OCI-M2 (cell line): ENCODE measurements around the gene PRDM13.
A peak's percentile ranks its signal among the peaks of the same experiment; 100 is the strongest.
"Not testable (repeated sequence)": the region's sequence is repeated elsewhere in the genome, so short reads cannot be mapped to it uniquely, and the experiment has no call there.

ENCODE experiments used
- DNase-seq: peaks from one replicate; lab custom pipeline; 2025; ENCODE audit not compliant: unreplicated experiment; lab: John Stamatoyannopoulos, UW

PRDM13 gene

DNA sequence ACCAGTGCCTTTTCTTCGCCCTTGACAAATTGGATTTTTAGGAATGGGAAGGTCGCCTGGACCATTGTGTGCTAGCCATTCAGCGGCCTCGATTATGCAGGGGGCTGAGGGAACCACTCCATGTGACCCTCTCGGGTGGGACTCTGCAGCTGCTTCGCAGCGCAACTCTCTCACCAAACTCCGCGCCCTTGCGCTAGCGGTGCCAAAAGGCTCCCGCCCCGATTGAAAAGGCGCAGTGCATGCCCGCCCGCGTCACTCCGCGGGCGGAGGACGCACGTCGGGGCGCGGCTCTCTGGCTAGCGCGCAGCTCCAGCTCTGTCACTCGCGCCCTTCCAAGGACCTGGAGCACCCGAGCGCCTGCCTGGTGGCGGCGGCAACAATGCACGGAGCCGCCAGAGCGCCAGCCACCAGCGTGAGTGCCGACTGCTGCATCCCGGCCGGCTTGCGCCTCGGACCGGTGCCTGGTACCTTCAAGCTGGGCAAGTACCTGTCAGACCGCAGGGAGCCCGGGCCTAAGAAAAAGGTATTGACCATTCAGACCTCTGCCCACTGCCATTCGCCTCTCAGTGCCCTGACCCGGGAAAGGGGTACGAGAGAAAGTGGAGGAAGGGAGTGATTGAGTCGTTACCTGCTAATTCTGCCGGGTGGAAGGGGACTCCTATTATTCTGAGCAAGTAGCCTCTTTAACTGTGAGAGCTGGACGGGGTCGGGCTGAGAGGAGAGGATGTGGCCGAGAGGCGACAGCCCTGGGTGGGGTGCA is at the start of gene PRDM13:
TSS of gene PRDM13 (plus strand) at position 178 of the 760 bp plus-strand sequence. CDS start at position 380, 202 bp downstream.
- DNase-seq: no peak

DNA sequence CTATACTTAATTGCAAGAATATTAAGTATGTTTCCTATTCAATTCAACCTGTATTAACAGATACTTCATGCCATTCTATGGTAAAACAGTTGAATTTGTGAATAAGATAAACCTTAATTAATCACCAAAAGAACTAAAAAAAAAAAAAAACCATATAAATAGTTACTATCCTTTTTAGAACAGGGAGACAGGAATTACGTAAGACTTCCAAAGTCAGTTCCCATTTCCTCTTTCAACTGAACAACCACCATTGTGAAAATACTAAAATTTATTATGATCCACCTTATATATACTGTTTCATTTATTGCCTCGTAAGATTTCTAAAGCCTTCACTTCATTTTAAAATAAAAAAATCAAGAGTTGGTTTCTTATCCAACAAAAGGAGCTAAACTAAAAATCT is 47.6 kb upstream of the PRDM13 start:
- DNase-seq: no peak

DNA sequence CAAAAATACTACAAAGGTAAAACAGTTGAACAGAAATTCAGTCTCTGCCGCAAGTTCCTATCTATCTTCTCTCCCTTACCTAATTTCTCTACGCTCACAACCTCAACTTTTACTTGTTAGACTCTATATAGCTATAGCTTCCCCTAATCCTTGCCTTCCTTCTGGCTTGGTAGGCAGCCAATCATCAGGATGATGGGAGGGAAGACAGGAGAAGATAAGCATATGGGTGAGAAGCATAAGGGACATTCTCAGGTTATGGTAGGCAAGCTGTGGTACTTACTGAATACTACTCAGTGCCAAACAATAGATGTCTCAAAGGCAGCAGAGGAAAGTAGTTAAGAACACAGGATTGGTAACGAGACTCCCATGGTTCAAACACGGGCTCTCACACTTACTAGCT is 46.0 kb upstream of the PRDM13 start:
- no peak for DNase-seq

DNA sequence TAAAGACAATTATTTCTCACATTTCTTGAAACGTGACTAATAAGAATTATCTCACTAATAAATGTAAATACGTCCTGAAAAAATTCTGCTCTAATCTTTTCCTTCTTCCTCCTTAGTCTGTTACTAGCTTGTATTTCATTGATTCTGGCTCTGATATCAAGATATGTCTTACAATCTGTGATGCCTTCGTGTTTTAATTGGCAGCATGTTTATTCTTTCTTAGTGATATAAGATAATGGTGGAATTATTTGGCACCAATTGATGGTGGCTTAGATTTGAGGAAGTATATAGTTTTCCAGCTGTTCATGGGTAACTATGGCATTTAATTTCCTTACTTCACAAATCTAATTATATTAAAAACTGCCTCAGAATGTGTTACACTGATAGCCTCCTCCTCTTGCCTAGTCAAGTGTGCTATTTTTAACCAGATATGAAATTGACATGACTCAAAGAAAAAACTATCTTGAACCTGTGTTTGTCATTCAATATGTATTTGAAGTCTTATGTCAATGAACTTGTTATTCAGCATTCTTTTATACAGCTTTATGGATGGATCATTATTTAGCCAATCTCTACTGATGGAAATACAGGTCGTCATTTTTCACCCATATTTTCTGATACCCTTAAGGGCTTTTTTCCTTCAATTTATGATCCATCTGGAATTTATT is 43.4 kb upstream of the PRDM13 start:
- DNase-seq: no peak

DNA sequence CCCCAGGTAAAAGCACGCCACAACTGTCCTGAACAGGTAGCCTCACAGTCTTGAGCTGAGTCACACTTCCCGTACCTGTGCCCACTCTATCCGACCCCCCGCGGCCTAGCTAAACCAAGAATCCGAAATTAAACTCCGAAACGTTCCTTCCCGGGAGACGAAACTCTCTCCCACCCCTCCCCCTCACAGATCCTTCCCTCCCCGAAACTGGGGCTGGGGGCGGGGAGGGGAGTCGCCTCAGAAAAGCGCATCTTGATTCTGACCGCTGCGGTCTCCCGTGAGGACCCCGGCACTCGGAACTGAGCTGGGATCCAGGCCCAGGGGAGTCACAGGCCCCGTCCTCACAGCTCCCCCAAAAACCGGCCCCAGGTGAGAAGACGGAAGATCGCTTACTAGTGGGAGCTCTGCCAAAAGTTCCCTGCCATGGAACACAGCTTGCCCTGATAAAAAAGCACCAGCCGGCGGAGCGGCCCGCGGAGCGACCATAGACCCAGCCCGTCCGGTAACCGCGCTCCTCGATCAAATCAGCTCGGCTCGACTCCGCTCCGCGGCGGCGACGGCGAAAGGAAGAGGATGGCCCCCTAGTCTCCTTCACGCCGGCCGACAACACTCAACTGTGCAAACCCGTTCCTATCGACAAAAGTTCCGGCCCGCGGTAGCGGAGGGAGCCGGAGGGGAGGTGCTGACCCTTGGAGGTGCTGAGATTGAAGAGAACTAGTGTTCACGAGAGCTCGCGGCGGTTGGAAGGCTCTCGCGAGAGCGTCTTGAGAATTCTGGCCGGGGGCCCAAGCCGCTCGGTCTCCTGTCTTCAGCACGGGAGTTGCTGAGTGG is 38.3 kb upstream of the PRDM13 start, which contains the start of gene CCNC:
TSS of gene CCNC (minus strand) at position 558 of the 831 bp plus-strand sequence. CDS start at position 425, 133 bp downstream.
- peak; percentile 92 for DNase-seq

DNA sequence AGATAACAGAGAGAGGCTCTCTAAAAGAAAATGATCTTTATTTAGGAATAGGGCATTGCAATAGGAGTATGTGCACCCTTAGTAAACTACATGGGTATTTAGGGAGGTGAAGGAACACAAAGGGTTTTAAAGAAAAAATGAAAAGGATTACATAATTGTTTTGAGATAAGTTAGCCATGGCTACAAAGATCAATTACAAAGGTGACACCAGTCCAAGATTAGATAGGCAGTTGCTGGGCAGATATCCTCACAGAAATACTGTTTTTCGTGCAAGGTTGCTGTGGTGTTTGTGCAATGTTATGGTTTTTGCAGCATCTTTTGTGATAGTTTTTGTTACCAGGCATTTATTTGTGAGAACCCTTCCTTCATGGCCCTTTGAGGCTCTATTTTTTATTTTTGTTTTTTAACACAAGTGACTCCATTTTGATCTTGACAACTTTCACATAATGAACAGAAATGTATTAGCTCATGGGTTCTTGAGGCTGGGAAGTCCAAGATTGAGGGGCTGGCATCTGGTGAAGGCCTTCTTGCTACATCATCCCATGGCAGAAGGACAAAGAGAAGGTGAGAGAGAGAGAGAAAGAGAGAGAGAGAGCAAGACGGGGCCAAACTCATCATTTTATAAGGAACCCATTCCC is 32.5 kb upstream of the PRDM13 start:
- no peak for DNase-seq

DNA sequence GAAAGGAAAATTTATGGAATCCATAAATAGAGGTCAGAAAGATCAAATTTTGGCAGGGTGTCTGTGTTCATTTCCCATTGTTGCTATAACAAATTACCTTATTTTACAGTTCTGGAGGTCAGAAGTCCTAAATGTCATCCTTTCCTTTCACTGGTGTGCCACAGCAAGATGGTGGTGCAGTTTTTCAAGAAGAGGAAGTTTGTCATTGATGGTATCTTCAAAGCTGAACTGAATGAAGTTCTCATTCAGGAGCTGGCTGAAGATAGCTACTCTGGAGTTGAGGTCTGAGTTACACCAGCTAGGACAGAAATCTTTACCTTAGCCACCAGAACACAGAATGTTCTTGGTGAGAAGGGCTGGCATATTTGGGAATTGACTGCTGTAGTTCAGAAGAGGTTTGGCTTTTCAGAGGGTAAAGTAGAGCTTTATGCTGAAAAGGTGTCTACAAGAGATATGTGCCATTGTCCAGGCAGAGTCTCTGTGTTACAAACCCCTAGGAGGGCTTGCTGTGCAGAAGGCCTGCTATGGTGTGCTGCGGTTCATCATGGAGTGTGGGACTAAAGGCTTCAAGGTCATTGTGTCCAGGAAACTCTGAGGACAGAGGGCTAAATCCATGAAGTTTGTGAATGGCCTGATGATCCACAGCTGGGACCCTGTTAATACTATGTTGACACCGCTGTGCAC is 30.9 kb upstream of the PRDM13 start:
- DNase-seq: no peak

DNA sequence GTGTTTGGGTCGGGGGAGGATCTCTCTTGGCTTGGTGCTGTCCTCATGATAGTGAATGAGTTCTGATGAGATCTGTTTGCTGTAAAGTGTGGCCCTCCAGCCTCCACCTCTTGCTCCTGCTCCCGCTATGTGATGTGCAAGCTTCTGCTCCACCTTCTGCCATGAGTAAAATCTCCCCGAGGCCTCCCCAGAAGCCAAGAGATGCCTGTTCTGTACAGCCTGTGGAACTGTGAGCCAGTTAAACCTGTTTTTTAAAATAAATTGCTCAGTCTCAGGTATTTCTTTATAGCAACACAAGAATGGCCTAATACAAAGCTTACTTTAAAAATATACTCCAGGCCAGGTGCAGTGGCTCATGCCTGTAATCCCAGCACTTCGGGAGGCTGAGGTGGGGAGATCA is 26.9 kb upstream of the PRDM13 start:
- DNase-seq: no peak

DNA sequence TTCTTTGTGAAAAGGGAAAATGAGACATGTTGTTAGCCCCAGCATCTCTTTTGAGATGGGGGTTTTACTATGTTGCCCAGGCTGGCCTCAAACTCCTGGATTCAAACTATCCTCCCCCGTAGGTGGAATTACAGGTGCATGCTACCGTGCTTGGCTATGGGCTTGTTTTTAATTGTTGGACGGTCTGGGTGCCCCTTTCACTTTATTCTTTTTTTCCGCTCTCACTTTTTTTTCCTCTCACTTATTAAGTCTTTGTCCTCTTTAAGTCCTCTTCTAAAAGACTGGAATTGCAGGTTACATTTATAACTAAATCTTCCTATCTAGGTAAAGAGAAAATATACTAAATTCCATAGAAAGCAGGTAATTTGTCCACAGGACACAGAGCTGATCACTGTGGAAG is 18.8 kb upstream of the PRDM13 start:
- DNase-seq: no peak

DNA sequence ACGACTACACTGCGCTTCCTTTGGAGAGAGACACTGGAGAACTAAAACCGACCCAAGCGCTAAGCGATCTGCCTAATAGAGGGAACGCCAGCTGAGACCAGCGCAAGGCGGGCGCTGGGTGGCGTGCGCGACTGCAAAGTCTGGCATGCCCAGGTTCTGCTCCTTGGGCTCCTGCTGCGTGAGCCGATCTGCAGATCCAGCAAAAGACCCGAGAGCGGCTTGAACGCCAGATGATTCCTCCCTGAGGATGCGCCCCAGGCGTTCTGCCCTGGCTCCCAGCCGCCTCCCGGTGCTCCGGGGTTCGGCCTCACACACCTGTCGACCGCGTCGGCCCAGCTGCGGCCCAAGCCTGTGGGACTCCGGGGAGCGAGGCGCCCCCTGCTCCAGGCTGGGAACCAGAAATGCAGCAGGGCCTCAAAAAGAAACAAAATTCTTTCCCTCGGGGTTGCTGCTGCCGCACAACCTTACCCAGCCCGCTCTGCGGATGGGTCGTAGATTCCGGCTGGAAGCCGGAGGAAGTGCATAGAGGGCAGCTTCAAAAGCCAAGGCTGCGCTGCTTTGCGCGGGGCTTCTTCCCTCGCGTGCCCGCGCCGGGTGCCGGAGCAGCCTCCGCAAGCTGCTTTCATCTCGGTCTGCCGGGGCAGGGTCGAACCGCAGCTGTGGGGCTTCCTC is 17.9 kb upstream of the PRDM13 start:
- DNase-seq: peak; percentile 74

DNA sequence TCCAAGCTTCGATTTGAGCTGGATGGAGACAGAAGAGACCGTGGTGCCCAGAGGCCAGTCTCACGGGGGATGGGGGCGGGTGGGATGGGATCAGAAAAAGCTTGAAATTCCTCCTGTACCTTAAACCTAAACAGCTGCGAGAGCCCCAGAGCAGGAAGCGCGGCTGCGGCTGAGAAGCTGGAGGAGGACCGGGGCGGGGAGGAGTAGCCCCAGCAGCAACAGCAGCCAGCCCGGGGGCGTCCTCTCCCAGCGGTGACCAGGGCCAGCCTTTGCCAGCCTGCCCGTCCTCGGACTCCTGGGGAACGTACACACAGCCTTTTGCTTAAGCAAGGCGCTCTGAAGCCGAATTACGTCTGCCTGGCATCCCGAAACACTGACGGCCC is 17.4 kb upstream of the PRDM13 start:
- DNase-seq: no peak

DNA sequence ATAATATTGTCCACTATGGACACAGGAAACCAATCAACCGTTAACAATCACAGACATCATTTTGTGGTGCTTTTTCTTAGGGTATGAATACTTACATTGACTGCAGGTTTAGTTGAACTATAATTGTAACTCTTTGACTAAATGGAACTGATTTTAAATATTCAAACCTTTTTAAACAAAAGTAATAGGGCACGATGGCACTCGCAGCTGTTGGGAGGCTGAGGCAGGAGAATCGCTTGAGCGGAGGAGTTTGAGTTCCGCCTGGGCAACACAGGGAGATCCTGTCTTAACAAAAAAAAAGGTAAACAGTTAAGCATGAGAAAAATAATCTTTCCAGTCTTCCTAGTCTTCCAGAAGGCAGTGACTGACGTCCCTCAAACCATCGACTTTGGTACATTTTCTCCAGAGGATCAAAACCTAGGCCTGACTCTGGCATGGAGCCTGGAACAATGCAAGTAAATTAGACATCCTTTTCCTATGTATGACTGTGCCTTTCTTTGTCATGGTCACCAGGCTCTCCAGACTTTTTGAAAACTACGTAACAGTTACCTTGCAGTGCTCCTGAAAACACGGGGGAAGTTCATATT is 16.6 kb upstream of the PRDM13 start:
- no peak for DNase-seq

DNA sequence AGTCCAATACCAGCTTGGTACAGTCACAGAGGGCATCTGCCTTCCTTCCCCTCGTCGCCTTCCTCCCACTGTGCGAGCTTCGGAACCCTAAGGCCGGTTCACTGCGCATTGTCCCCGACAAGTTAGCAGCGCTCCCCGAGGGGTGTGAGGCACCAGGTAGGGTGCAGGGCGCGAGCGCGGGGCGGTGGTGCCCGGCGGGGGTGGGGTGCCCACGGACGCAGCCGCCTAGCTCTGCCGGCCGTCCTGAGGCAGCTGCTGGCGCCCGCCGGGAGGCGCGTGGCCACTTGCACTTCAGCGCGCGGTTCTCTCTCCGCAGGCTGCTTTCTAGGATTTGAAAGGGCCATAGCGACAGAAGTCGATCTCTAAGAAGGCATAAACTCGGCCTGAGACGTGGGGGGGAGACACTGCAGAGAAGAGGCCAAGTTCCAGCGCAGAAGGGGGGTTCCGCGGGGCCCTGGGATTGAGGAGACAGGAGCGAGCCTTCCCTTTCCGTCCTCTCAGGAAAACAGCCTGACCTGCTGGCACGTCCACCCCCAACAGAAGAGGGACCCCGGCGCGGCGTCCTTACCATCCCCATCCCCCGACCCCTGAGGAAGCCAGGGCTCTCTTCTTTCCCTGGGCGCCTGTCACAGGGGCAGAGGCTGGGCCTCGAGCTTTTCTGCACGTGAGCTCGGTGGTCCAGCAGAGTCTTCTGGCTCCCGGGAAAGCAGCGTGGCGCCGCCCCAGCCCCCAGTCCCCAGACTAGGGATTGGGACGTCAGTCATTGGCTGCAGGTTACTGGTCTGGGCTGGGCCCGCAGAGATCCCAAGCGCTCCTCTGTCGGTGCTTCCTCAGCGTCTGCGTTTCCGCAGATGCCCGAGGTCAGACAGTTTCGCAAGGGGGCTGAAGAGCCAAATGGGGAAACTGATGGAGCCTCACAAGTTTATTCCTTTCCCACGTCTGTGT is 15.6 kb upstream of the PRDM13 start:
- DNase-seq: no peak

DNA sequence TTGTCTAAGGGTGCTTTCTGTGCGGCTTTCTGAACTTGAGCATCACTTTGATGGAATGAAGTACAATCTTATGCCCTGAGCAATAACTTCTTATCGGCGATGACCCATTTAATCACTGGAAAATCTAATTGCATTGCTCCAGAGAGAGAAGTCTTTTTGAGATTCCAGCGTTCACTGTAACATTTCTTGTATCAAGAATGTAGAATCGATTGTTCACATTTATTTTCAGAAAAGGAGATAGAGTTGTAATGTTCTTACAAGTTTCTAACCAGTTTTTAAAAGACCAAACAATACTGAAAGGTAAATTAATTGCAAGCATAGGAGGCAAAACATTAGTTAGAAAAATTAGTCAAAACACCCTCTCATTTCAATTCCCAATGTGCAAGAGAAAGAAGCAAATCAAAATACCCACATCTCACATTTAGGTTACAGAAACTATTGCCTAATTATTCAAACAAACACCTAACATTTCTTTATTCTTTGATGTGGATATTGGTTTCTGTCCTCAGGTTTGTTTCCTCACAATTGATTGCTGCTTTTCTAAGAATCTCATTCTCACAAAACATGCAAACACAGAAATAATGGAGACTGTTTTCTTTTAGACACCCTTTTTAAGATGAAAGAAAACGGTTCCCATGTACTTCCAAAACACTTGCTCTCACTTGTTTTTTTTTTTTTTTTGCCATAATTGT is 14.8 kb upstream of the PRDM13 start:
- no peak for DNase-seq

DNA sequence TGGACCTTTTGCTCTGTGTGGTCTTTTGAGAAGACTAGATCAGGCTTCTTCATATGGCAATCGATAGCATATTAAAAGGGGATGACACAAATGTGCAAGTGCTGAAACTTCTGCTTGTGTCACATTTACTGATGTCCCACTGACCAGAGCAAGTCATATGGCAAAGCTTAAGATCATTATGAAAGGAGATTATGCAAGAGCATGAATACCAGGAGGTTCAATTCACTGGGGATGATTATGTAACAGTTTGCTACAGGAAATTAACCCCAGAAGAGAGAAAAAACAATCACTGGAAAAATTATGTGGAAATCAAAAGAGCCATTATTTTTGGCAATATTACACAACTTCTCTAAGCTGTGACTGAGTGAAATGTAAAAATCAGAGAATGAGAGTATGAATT is 13.7 kb upstream of the PRDM13 start:
- DNase-seq: no peak

DNA sequence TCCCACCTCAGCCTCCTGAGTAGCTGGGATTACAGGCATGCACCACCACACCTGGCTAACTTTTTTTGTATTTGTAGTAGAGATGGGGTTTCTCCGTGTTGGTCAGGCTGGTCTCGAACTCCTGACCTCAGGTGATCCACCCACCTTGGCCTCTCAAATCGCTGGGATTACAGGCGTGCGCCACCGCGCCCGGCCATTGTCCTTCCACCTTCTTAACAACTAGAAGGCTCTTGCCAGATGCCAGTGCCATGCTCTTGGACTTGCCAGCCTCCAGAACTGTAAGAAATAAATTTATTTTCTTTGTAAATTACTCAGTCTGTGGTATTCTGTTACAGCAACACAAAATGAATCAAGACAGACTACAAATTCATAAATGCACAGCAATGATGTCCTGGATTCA is 11.9 kb upstream of the PRDM13 start:
- not testable (repeated sequence) for DNase-seq

DNA sequence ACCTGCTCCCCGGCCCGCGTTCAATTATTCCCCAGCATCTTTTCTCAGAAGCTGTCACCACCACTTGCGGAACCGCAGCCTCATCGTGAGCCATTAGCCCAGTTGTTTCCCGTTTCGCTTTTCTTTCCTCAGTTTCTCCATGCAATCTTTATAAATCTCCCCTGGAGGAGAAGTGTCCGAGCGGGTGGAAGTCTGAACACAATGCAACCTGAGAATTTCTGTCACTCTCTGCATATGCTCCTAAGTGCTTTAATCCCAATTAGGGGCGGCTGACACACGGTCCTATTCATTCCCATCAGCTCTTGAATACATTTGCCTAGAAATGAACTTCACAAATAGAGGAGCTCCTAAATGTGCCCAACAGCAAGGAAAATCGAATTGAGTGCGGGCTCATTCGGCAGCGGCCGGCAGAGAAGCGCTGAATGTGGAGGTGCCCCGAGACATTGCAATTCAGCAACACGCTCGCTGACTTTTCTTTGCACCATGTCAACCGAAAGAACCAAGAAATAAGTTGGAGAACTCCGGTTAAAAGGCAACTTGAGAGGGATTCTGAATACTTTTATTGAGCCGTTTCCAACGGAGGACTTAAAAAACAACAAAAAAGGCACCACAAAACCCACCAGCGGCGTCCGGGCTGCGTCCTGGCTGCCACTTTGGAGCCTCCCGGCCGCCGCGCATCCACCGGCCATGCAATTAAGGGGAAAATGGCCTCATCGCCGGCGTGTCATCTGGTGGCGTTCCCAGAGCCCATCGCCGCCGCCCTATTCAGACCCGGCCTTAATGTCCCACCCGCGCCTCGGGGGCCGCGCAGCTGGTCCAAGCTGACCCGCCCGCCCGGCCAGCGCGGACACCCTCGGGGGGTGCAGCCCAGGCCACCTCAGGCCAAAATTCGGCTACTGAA is 3.9 kb upstream of the PRDM13 start:
- no peak for DNase-seq
